ENCODE data around the gene YWHAH. TPM values are rescaled to one million over a fixed set of nuclear protein-coding genes. Genes with fewer than 3 reads are reported as not detected.

YWHAH gene
- total and polyA plus RNA-seq, 9 of the 15 experiments (the other 6 are each of a cell fraction or from before 2014, with no cell fraction given): 32.0 to 177 (median 114) TPM

DNA sequence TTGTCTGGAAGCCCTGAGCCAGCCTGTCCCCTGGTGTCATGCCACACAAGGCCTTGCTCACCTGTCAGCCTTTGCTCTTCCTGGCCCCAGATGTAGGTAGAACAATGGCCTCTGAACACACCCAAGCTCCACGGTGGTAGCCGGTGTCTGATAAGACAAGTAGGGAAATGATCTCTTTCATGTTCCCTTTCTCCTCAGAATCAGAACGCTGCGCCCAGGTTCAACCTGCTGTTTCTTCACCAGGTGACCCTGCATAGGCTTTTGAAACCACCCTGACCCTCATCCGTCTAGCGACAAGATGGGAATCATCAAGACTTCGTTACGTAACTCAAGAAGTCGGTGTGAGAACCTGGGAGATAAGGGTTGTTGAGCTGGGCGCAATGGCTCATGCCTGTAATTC, 28.7 kb upstream of the YWHAH start:
- ChIA-PET POLR2A (interaction anchor here (0.7 kb wide), 1 partner anchor 15 kb away, joined by 3 read pairs; no protein-coding TSS in a partner anchor), CTCF (ENCODE audit: low intra/inter-chr PET ratio) (no interaction called here)
- ATAC-seq: no peak; the same call in 2 of the 3 replicates
- Histone ChIP-seq H3K4me2 (ENCODE audit: insufficient read depth, low read length) (peak overlapping the region; percentile 25; the same call in 1 of the 2 replicates), H3K9ac (ENCODE audit: insufficient read depth in 1 of 2, low read depth in 2 of 2, low read length in 2 of 2) (no peak overlapping the region), H3K79me2 (ENCODE audit: control insufficient read depth, insufficient read depth, low read length) (no peaks in the 10 kb centered on the region), H3K27me3 (ENCODE audit: control insufficient read depth in 2 of 2, insufficient read depth in 2 of 2, low read length in 2 of 2) (no peaks in the 10 kb centered on the region), H4K20me1 (replicated peaks; ENCODE audit: control insufficient read depth, insufficient read depth, low read length) (no peaks in the 10 kb centered on the region; the same call in 1 of the 2 replicates), H3K4me1 (replicated peaks in 1 of 2; ENCODE audit: control insufficient read depth in 2 of 2, insufficient read depth in 2 of 2, low read length in 2 of 2) (peaks cover 7 to 10% of the 10 kb centered on the region in 2 experiments; a peak in 4 of 5 replicates), H3K27ac (ENCODE audit: extremely low read depth, low read depth, low read length) (no peak overlapping the region), H3K9me3 (replicated peaks; ENCODE audit: control insufficient read depth, insufficient read depth, low read depth, low read length) (no peaks in the 10 kb centered on the region), H3K36me3 (ENCODE audit: control insufficient read depth, insufficient read depth, low read length) (no peaks in the 10 kb centered on the region), H3K9me1 (ENCODE audit: control insufficient read depth, insufficient read depth, low read length) (peaks cover 7% of the 10 kb centered on the region), H2AFZ (ENCODE audit: low read depth, low read length) (no peak overlapping the region), H3K4me3 (no peak overlapping the region)
- BruUV-seq (replicated peaks): no TSS peak
- intact Hi-C loops (cut with micrococcal nuclease) (no loop called here), in situ Hi-C loops (cut with MboI) (no loop called here)
- no peak for DNase-seq (ENCODE audit: extremely low read depth in 1 of 4, low spot score in 3 of 4)
- no peak for TF ChIP-seq ZNF277 (CRISPR knock-in tag; IDR thresholded peaks at IDR 0.05; ENCODE audit: borderline replicate concordance)
- TF ChIP-seq CEBPB (tag; IDR thresholded peaks at IDR 0.05): 0 out of 2 replicates have a peak, but pooled peaks have one; percentile 9
- 20% methylated on average over 10 of the region's 10 CpGs for WGBS (ENCODE audit: insufficient coverage, low coverage, missing lambda C conversion rate)
- FAIRE-seq: no peak

DNA sequence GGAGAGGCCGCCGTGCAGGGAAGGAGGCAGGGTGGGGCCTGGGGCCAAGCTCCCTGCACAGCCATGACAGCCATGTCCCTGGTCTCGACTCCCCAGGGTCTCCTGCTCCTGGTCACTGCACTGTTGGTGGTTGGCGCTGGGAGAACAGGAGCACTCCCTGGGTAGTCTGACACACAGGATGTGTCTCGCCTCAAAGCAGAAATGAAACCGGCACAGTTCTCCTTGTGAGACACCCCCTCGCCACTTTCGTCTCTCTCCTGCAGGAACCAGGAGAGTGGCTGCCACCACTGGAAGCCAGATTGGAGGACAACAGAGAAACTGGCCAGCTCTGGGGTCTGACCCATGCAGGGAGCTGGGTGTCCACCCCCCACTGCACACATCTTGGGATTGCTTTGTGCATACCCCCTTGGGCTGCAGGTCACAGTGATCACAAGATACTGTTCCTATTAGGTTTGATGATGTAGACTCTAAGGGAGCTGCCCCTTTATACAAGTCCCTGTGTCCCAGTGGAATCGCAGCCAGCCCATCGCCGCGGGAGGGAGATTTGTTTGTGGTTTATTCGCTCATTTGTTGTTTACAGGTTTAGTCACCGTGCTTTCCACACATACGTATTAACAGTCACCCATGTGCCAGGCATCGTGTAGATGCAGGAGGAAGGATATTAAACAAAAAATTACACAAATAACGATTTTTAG, 27.0 kb upstream of the YWHAH start:
- in situ Hi-C loops (cut with MboI): no loop called here
- TF ChIP-seq KHSRP (IDR thresholded peaks at IDR 0.05): no peak
- TF ChIP-seq, protein P1, sequence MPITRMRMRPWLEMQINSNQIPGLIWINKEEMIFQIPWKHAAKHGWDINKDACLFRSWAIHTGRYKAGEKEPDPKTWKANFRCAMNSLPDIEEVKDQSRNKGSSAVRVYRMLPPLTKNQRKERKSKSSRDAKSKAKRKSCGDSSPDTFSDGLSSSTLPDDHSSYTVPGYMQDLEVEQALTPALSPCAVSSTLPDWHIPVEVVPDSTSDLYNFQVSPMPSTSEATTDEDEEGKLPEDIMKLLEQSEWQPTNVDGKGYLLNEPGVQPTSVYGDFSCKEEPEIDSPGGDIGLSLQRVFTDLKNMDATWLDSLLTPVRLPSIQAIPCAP (CRISPR knock-in tag; IDR thresholded peaks at IDR 0.05; ENCODE audit: borderline replicate concordance): no peak
- no peak for TF ChIP-seq ATF6 (CRISPR knock-in tag; IDR thresholded peaks at IDR 0.05)
- no peak for TF ChIP-seq RBM34 (IDR thresholded peaks at IDR 0.05; ENCODE audit: borderline replicate concordance, insufficient read depth, low read length)
- TF ChIP-seq SAP30 (IDR thresholded peaks at IDR 0.05; ENCODE audit: borderline replicate concordance, insufficient read depth, low read depth, low read length, poor library complexity, severe bottlenecking): no peak
- TF ChIP-seq NUFIP1 (IDR thresholded peaks at IDR 0.05; ENCODE audit: partially characterized antibody): no peak
- TF ChIP-seq NR1H2 (CRISPR knock-in tag; IDR thresholded peaks at IDR 0.05): no peak

More for the DNA sequence above, 27.0 kb upstream of the YWHAH start:
- Histone ChIP-seq H3K27me3 (ENCODE audit: control insufficient read depth in 2 of 2, insufficient read depth in 2 of 2, low read length in 2 of 2) (no peaks in the 10 kb centered on the region), H4K20me1 (replicated peaks; ENCODE audit: control insufficient read depth, insufficient read depth, low read length) (no peaks in the 10 kb centered on the region), H3K36me3 (ENCODE audit: control insufficient read depth, insufficient read depth, low read length) (no peaks in the 10 kb centered on the region; the same call in 2 of the 3 replicates), H3K4me2 (ENCODE audit: insufficient read depth, low read length) (no peak overlapping the region), H3K9me3 (replicated peaks; ENCODE audit: control insufficient read depth, insufficient read depth, low read depth, low read length) (no peaks in the 10 kb centered on the region), H3K9ac (ENCODE audit: insufficient read depth in 1 of 2, low read depth in 2 of 2, low read length in 2 of 2) (peak overlapping the region in 1 of 2 experiments; percentile 50; a peak in 1 of 4 replicates), H3K27ac (ENCODE audit: extremely low read depth, low read depth, low read length) (no peak overlapping the region), H3K4me1 (replicated peaks in 1 of 2; ENCODE audit: control insufficient read depth in 2 of 2, insufficient read depth in 2 of 2, low read length in 2 of 2) (peaks cover 5 to 6% of the 10 kb centered on the region in 2 experiments; a peak in 3 of 5 replicates), H3K79me2 (ENCODE audit: control insufficient read depth, insufficient read depth, low read length) (no peaks in the 10 kb centered on the region), H3K9me1 (ENCODE audit: control insufficient read depth, insufficient read depth, low read length) (peaks cover 4% of the 10 kb centered on the region), H2AFZ (ENCODE audit: low read depth, low read length) (no peak overlapping the region), H3K4me3 (no peak overlapping the region)
- no peak; the same call in 2 of the 3 replicates for ATAC-seq
- WGBS (ENCODE audit: insufficient coverage, low coverage, missing lambda C conversion rate): 62% methylated on average over 15 of the region's 17 CpGs
- POLR2A ChIA-PET: no interaction called here
- no peak for FAIRE-seq
- DNase-seq (ENCODE audit: extremely low read depth in 1 of 4, low spot score in 3 of 4): no peak
- BruUV-seq (replicated peaks): no TSS peak
- intact Hi-C loops (cut with micrococcal nuclease): no loop called here
- CTCF ChIA-PET (ENCODE audit: low intra/inter-chr PET ratio): no interaction called here
